Parathyroid adenoma (tissue), 2 donors: ENCODE results near the gene WDR73.

Experiments
- H2AFZ ChIP-seq: fragments of 300-600 bp; sonication (generic); one replicate; pipeline ENCODE4 v1.7.0; 2017; ENCODE audit warnings: antibody characterized with exemption, mild to moderate bottlenecking
- H3K27ac ChIP-seq: fragments of 300-600 bp; sonication (generic); one replicate; pipeline ENCODE4 v1.7.0; 2017
- H3K27me3 ChIP-seq: fragments of 300-600 bp; sonication (generic); one replicate; pipeline ENCODE4 v1.7.0; 2017; ENCODE audit warnings: low read length; ENCODE audit not compliant: control insufficient read depth, insufficient read depth
- H3K36me3 ChIP-seq: fragments of 300-600 bp; sonication (generic); one replicate; pipeline ENCODE4 v1.7.0; 2017; ENCODE audit warnings: low read length; ENCODE audit not compliant: control insufficient read depth, insufficient read depth
- H3K4me1 ChIP-seq: fragments of 300-600 bp; sonication (generic); one replicate; pipeline ENCODE4 v1.7.0; 2017; ENCODE audit warnings: control low read depth
- H3K4me2 ChIP-seq: fragments of 300-600 bp; sonication (generic); one replicate; pipeline ENCODE4 v1.7.0; 2017; ENCODE audit warnings: low read length
- H3K4me3 ChIP-seq: fragments of 300-600 bp; sonication (generic); one replicate; pipeline ENCODE4 v1.7.0; 2017; ENCODE audit warnings: low read depth, low read length
- H3K79me2 ChIP-seq: fragments of 300-600 bp; sonication (generic); one replicate; pipeline ENCODE4 v1.7.0; 2017; ENCODE audit warnings: control low read depth
- H3K9ac ChIP-seq: fragments of 300-600 bp; sonication (generic); one replicate; pipeline ENCODE4 v1.7.0; 2017; ENCODE audit warnings: mild to moderate bottlenecking
- H3K9me3 ChIP-seq: fragments of 300-600 bp; sonication (generic); one replicate; pipeline ENCODE4 v1.7.0; 2017; ENCODE audit warnings: low read length; ENCODE audit not compliant: control insufficient read depth
- TF ChIP-seq, protein P1 (sequence below): fragments of 300-600 bp; sonication (generic); IDR thresholded peaks from one replicate; pipeline ENCODE4 v1.7.0; 2017; ENCODE audit warnings: antibody characterized with exemption, mild to moderate bottlenecking
- donor health status: primary hyperparathyroidism.

The WDR73 gene

GRCh38 chr15:84668221-84668982 lies 14.3 kb upstream of the WDR73 start:
- no peak overlapping the region for H3K9ac ChIP-seq
- no peak overlapping the region for H3K4me2 ChIP-seq
- H3K79me2 ChIP-seq = no peaks in the 10 kb centered on the region
- no peak overlapping the region for H3K27ac ChIP-seq
- H3K27me3 ChIP-seq = no peaks in the 10 kb centered on the region
- no peak overlapping the region for H3K4me3 ChIP-seq
- no peaks in the 10 kb centered on the region for H3K36me3 ChIP-seq
- no peaks in the 10 kb centered on the region for H3K9me3 ChIP-seq
- H3K4me1 ChIP-seq = no peaks in the 10 kb centered on the region
- H2AFZ ChIP-seq = no peak overlapping the region
- TF ChIP-seq, protein P1, sequence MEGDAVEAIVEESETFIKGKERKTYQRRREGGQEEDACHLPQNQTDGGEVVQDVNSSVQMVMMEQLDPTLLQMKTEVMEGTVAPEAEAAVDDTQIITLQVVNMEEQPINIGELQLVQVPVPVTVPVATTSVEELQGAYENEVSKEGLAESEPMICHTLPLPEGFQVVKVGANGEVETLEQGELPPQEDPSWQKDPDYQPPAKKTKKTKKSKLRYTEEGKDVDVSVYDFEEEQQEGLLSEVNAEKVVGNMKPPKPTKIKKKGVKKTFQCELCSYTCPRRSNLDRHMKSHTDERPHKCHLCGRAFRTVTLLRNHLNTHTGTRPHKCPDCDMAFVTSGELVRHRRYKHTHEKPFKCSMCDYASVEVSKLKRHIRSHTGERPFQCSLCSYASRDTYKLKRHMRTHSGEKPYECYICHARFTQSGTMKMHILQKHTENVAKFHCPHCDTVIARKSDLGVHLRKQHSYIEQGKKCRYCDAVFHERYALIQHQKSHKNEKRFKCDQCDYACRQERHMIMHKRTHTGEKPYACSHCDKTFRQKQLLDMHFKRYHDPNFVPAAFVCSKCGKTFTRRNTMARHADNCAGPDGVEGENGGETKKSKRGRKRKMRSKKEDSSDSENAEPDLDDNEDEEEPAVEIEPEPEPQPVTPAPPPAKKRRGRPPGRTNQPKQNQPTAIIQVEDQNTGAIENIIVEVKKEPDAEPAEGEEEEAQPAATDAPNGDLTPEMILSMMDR = no peak

DNA sequence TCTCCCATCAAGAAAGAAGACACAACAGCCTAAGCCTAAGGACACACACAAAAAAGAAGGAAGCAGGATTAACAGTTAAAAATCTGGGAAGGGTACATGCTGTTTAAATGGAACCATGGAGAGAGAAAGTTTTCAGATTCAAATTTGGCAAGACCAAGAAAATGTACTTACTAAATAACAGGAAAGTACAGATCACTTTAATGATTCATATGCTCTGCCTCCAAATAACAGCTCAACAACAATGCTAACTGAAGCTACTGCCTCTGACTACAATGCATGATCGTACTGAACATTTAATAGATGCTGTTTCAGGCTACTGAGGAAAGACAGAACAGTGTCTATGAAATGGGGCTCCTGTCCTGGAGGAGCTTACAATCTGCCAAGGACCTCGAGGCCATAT lies 12.3 kb upstream of the WDR73 start:
- TF ChIP-seq, protein P1 = no peak
- Histone ChIP-seq H3K36me3 (no peaks in the 10 kb centered on the region), H3K9ac (no peak overlapping the region), H3K4me3 (no peak overlapping the region), H3K27ac (no peak overlapping the region), H3K27me3 (no peaks in the 10 kb centered on the region), H3K4me1 (no peaks in the 10 kb centered on the region), H3K4me2 (no peak overlapping the region), H2AFZ (no peak overlapping the region), H3K79me2 (no peaks in the 10 kb centered on the region), H3K9me3 (no peaks in the 10 kb centered on the region)

- Histone ChIP-seq H3K4me3 (no peak overlapping the region), H3K27ac (no peak overlapping the region), H3K79me2 (no peaks in the 10 kb centered on the region), H3K4me1 (no peaks in the 10 kb centered on the region), H3K9me3 (no peaks in the 10 kb centered on the region), H3K36me3 (no peaks in the 10 kb centered on the region), H3K27me3 (no peaks in the 10 kb centered on the region), H3K4me2 (no peak overlapping the region), H3K9ac (no peak overlapping the region), H2AFZ (no peak overlapping the region)
- TF ChIP-seq, protein P1 = no peak
These were observed 6.9 kb upstream of the WDR73 start for GRCh38 chr15:84661001-84661400.

DNA sequence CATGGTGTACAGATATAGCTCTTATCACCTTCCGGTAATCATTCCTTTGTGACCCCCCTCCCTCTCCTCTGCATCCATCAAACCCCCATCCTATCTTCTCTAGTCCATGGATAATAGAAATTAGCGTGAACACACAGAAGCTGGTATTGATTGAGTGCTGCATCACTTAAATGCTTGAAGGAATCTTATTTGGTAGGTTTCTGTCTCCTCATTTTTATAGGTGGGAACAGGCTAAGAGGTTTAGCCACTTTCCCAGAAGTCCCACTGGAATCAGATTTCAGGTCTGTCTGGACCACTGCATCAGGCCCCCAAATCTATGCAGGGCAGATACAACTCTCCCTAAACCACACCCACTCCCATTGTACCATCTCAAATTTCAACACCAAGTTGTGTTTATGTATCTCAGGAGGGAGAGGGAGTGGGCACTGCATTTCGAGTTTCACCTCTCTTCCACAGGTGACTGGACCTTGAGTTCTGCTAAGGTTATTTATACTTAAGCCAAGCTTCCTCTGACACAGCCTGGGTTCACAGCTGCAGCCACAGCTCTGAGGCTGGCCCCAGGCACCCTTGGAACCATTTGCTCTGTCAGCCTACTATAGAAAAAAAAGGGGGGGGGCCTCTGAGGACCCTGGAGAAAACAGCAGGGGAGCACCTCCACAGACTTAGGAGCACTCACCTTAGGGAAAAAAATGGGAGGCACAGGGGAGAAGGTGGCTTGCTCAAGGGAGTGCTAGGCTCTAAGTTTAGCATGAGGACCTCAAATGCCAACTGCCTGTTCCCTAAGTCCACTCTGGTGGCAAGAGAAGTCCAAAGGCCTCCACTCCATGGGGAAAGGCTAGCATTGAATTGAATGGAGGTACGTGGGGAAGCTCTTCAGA lies 6.1 kb upstream of the WDR73 start:
- Histone ChIP-seq H3K4me2 (no peak overlapping the region), H3K27ac (no peak overlapping the region), H3K9ac (no peak overlapping the region)

More for the DNA sequence above, 6.1 kb upstream of the WDR73 start:
- Histone ChIP-seq H3K27me3 (no peaks in the 10 kb centered on the region), H2AFZ (no peak overlapping the region), H3K79me2 (no peaks in the 10 kb centered on the region), H3K4me3 (no peak overlapping the region), H3K4me1 (no peaks in the 10 kb centered on the region), H3K9me3 (no peaks in the 10 kb centered on the region), H3K36me3 (no peaks in the 10 kb centered on the region)
- TF ChIP-seq, protein P1 = no peak
